Measurements from ENCODE around the gene LSAMP. TPM values are rescaled to one million over a fixed set of nuclear protein-coding genes. Genes with fewer than 3 reads are reported as not detected.

The LSAMP gene
- total and polyA plus RNA-seq, 2 of the 13 experiments (the other 11 are each of a cell fraction or from before 2014, with no cell fraction given): not detected

DNA sequence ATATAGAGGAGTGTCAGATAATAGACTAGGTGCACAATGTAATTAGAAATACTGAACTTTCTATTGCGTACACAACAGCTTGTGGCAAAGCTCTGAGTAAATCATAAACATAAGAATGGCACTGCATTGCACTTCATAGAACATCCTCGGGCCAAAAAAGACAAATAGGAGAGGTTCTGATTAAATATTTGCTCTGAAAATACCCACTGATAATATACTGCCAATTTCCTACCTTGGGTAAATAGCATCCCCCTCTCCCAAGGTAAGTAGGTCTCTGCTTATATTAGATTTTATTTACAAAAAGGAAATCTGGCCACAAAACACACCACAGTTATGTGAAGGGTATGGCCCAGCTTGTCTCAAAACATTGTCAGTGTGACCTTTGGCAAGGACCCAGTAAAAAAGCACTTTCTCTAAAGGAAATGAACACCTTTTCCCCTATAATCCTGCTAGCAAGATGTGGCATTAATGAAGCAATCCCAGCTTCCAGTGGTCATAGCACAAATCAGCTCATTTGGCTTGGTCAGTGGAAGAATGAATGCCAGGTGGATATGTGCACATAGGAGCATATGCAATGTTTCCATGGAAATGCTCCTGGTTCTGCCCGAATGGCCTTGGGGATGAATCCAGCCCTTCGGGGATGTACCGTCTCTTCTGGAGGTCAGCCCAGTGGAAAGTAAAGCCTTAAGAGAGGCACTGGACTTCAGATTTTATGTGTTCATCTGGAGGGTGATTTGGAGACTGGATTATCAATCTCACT lies 315.9 kb downstream of the LSAMP start:
- no peaks in the 10 kb centered on the region for H3K79me2 ChIP-seq (ENCODE audit: insufficient read depth, low read length)
- no peak overlapping the region for H2AFZ ChIP-seq (ENCODE audit: low read length)
- H4K20me1 ChIP-seq (ENCODE audit: insufficient read depth, low read length): no peaks in the 10 kb centered on the region
- ChIA-PET CTCF (ENCODE audit: low intra/inter-chr PET ratio, low total read pairs) (no interaction called here), POLR2A (no interaction called here)
- BruUV-seq (replicated peaks): no TSS peak
- H3K36me3 ChIP-seq (replicated peaks in 1 of 2; ENCODE audit: control insufficient read depth in 1 of 2, insufficient read depth in 2 of 2, low read length in 2 of 2): no peaks in the 10 kb centered on the region
- no peaks in the 10 kb centered on the region for H3K4me1 ChIP-seq (ENCODE audit: insufficient read depth, low read length)
- no peak overlapping the region for H3K4me2 ChIP-seq (ENCODE audit: low read depth, low read length)
- FAIRE-seq (no peak), ATAC-seq (no peak), DNase-seq (ENCODE audit: low spot score) (no peak)
- no peaks in the 10 kb centered on the region; a peak in 1 of 5 replicates for H3K27me3 ChIP-seq (ENCODE audit: control insufficient read depth in 1 of 2, insufficient read depth in 2 of 2, low read length in 2 of 2)
- WGBS (ENCODE audit: low lambda C conversion rate): 31% methylated on average over 5 of the region's 5 CpGs
- in situ Hi-C loops (cut with HindIII; ENCODE audit: extremely low pct_ligation_motif_present, low pct_unique_long_range_greater_than_20kb) (no loop called here), intact Hi-C loops (cut with micrococcal nuclease; ENCODE audit: unreplicated experiment) (no loop called here)
- no peaks in the 10 kb centered on the region for H3K9me3 ChIP-seq (ENCODE audit: low read length)
- H3K27ac ChIP-seq (ENCODE audit: extremely low read length, insufficient read depth, low read length): no peak overlapping the region
- no peak overlapping the region for H3K4me3 ChIP-seq (replicated peaks in 1 of 3; ENCODE audit: insufficient read depth in 1 of 3, low read depth in 2 of 3, low read length in 3 of 3)
- H3K9ac ChIP-seq (ENCODE audit: insufficient read depth, low read depth, low read length): no peak overlapping the region
- TF ChIP-seq ZNF263 (CRISPR knock-in tag; IDR thresholded peaks at IDR 0.05) (no peak), ZFY (CRISPR knock-in tag; IDR thresholded peaks at IDR 0.05) (no peak), PHF8 (CRISPR knock-in tag; IDR thresholded peaks at IDR 0.05) (no peak), PPARG (CRISPR knock-in tag; conservative IDR thresholded peaks at IDR 0.05) (no peak), ZMYM2 (CRISPR knock-in tag; IDR thresholded peaks at IDR 0.05) (no peak), MIER2 (CRISPR knock-in tag; IDR thresholded peaks at IDR 0.05) (no peak), RAD51 (IDR thresholded peaks at IDR 0.05; ENCODE audit: borderline replicate concordance) (no peak), CBX1 (IDR thresholded peaks at IDR 0.05; ENCODE audit: low read depth) (no peak), ARNT (IDR thresholded peaks at IDR 0.05) (no peak), ZNF777 (CRISPR knock-in tag; IDR thresholded peaks at IDR 0.05) (no peak), ZNF639 (CRISPR knock-in tag; conservative IDR thresholded peaks at IDR 0.05) (no peak)
- TF ChIP-seq, protein P1, sequence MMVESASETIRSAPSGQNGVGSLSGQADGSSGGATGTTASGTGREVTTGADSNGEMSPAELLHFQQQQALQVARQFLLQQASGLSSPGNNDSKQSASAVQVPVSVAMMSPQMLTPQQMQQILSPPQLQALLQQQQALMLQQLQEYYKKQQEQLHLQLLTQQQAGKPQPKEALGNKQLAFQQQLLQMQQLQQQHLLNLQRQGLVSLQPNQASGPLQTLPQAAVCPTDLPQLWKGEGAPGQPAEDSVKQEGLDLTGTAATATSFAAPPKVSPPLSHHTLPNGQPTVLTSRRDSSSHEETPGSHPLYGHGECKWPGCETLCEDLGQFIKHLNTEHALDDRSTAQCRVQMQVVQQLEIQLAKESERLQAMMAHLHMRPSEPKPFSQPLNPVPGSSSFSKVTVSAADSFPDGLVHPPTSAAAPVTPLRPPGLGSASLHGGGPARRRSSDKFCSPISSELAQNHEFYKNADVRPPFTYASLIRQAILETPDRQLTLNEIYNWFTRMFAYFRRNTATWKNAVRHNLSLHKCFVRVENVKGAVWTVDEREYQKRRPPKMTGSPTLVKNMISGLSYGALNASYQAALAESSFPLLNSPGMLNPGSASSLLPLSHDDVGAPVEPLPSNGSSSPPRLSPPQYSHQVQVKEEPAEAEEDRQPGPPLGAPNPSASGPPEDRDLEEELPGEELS (CRISPR knock-in tag; IDR thresholded peaks at IDR 0.05): no peak
- TF ChIP-seq, protein P2, sequence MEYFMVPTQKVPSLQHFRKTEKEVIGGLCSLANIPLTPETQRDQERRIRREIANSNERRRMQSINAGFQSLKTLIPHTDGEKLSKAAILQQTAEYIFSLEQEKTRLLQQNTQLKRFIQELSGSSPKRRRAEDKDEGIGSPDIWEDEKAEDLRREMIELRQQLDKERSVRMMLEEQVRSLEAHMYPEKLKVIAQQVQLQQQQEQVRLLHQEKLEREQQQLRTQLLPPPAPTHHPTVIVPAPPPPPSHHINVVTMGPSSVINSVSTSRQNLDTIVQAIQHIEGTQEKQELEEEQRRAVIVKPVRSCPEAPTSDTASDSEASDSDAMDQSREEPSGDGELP (IDR thresholded peaks at IDR 0.05; ENCODE audit: borderline replicate concordance, low read depth): no peak
- TF ChIP-seq, protein P3, sequence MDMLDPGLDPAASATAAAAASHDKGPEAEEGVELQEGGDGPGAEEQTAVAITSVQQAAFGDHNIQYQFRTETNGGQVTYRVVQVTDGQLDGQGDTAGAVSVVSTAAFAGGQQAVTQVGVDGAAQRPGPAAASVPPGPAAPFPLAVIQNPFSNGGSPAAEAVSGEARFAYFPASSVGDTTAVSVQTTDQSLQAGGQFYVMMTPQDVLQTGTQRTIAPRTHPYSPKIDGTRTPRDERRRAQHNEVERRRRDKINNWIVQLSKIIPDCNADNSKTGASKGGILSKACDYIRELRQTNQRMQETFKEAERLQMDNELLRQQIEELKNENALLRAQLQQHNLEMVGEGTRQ (IDR thresholded peaks at IDR 0.05; ENCODE audit: low read depth, low read length): no peak
- TF ChIP-seq, protein P3 (CRISPR knock-in tag; IDR thresholded peaks at IDR 0.05; ENCODE audit: borderline replicate concordance): no peak
- TF ChIP-seq, protein P4, sequence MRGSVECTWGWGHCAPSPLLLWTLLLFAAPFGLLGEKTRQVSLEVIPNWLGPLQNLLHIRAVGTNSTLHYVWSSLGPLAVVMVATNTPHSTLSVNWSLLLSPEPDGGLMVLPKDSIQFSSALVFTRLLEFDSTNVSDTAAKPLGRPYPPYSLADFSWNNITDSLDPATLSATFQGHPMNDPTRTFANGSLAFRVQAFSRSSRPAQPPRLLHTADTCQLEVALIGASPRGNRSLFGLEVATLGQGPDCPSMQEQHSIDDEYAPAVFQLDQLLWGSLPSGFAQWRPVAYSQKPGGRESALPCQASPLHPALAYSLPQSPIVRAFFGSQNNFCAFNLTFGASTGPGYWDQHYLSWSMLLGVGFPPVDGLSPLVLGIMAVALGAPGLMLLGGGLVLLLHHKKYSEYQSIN (CRISPR knock-in tag; IDR thresholded peaks at IDR 0.05; ENCODE audit: borderline replicate concordance): no peak
- TF ChIP-seq, protein P5, sequence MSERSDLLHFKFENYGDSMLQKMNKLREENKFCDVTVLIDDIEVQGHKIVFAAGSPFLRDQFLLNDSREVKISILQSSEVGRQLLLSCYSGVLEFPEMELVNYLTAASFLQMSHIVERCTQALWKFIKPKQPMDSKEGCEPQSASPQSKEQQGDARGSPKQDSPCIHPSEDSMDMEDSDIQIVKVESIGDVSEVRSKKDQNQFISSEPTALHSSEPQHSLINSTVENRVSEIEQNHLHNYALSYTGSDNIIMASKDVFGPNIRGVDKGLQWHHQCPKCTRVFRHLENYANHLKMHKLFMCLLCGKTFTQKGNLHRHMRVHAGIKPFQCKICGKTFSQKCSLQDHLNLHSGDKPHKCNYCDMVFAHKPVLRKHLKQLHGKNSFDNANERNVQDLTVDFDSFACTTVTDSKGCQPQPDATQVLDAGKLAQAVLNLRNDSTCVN (CRISPR knock-in tag; IDR thresholded peaks at IDR 0.05; ENCODE audit: borderline replicate concordance): no peak

Data from HepG2 (cell line).